H9 (cell line): ENCODE results near the gene LRRC14B. TPM values are rescaled to one million over a fixed set of nuclear protein-coding genes. Genes with fewer than 3 reads are reported as not detected.

Source experiments
- DNase-seq: peaks from one replicate; pipeline ENCODE4 v3.0.0-alpha.2; 2017
- H2AFZ ChIP-seq: one replicate; pipeline ENCODE4 v1.6.1; 2013; ENCODE audit warnings: mild to moderate bottlenecking, low read length, control low read depth, moderate library complexity
- H2AK5ac ChIP-seq: 2 replicates; pipeline ENCODE4 v1.6.1; 2013; ENCODE audit warnings: low read length, control low read depth, mixed read lengths; ENCODE audit not compliant: insufficient read length
- H2BK120ac ChIP-seq: one replicate; pipeline ENCODE4 v1.6.1; 2013; ENCODE audit warnings: low read depth, mild to moderate bottlenecking, low read length, control low read depth, inconsistent platforms; ENCODE audit not compliant: poor library complexity, severe bottlenecking
- H2BK12ac ChIP-seq: 2 replicates; pipeline ENCODE4 v1.6.1; 2013; ENCODE audit warnings: low read length, control low read depth, mixed read lengths, low read depth; ENCODE audit not compliant: insufficient read length
- H2BK15ac ChIP-seq: 2 replicates; pipeline ENCODE4 v1.6.1; 2013; ENCODE audit warnings: low read depth, low read length, control low read depth
- H2BK20ac ChIP-seq: one replicate; pipeline ENCODE4 v1.6.1; 2013; ENCODE audit warnings: low read depth, mild to moderate bottlenecking, low read length, control low read depth, inconsistent platforms; ENCODE audit not compliant: poor library complexity, severe bottlenecking
- H2BK5ac ChIP-seq: 2 replicates; pipeline ENCODE4 v1.6.1; 2013; ENCODE audit warnings: low read length, control low read depth, mixed read lengths; ENCODE audit not compliant: insufficient read length
- H3K14ac ChIP-seq: 2 replicates; pipeline ENCODE4 v1.6.1; 2013; ENCODE audit warnings: low read length, control low read depth; ENCODE audit not compliant: insufficient read depth
- H3K18ac ChIP-seq: 2 replicates; pipeline ENCODE4 v1.6.1; 2013; ENCODE audit warnings: low read depth, mild to moderate bottlenecking, mixed read lengths, low read length, control low read depth; ENCODE audit not compliant: insufficient read length
- H3K23ac ChIP-seq: 2 replicates; pipeline ENCODE4 v1.6.1; 2013; ENCODE audit warnings: low read length, control low read depth, mixed read lengths, low read depth; ENCODE audit not compliant: insufficient read length
- H3K23me2 ChIP-seq: 2 replicates; pipeline ENCODE4 v1.6.1; 2013; ENCODE audit warnings: low read depth, mild to moderate bottlenecking, mixed read lengths, low read length, control low read depth; ENCODE audit not compliant: insufficient read length, poor library complexity, severe bottlenecking
- H3K27ac ChIP-seq: 2 replicates; pipeline ENCODE4 v1.5.1; 2013; ENCODE audit warnings: low read length, control low read depth, mixed read lengths, low read depth; ENCODE audit not compliant: insufficient read length
- H3K27me3 ChIP-seq: 2 replicates; pipeline ENCODE4 v1.6.1; 2013; ENCODE audit warnings: low read length, control low read depth, inconsistent platforms; ENCODE audit not compliant: insufficient read depth
- H3K4ac ChIP-seq: 2 replicates; pipeline ENCODE4 v1.6.1; 2013; ENCODE audit warnings: low read depth, mild to moderate bottlenecking, control low read depth, inconsistent platforms, low read length, moderate library complexity
- H3K4me1 ChIP-seq: 2 replicates; pipeline ENCODE4 v1.6.1; 2013; ENCODE audit warnings: low read length, control low read depth, inconsistent platforms; ENCODE audit not compliant: insufficient read depth
- H3K4me2 ChIP-seq: 2 replicates; pipeline ENCODE4 v1.6.1; 2013; ENCODE audit warnings: low read length, control low read depth, mixed read lengths; ENCODE audit not compliant: insufficient read length, insufficient read depth
- H3K56ac ChIP-seq: 2 replicates; pipeline ENCODE4 v1.6.1; 2013; ENCODE audit warnings: low read depth, mild to moderate bottlenecking, mixed read lengths, low read length, control low read depth; ENCODE audit not compliant: insufficient read length
- H3K79me1 ChIP-seq: 2 replicates; pipeline ENCODE4 v1.6.1; 2013; ENCODE audit warnings: low read depth, mild to moderate bottlenecking, moderate library complexity, low read length, control low read depth, inconsistent platforms; ENCODE audit not compliant: insufficient read depth, poor library complexity, severe bottlenecking
- H3K79me2 ChIP-seq: 2 replicates; pipeline ENCODE4 v1.6.1; 2013; ENCODE audit warnings: low read length, control low read depth, inconsistent platforms; ENCODE audit not compliant: insufficient read depth
- H3K9ac ChIP-seq: 2 replicates; pipeline ENCODE4 v1.6.1; 2013; ENCODE audit warnings: low read length, control low read depth, mixed read lengths; ENCODE audit not compliant: insufficient read length; ENCODE audit errors: extremely low read depth
- H3K9me3 ChIP-seq: one replicate; pipeline ENCODE4 v1.6.1; 2013; ENCODE audit warnings: low read depth, low read length, inconsistent platforms; ENCODE audit not compliant: control insufficient read depth
- H3T11ph ChIP-seq: one replicate; pipeline ENCODE4 v1.6.1; 2013; ENCODE audit warnings: mild to moderate bottlenecking, low read length, control low read depth, inconsistent platforms
- H4K20me1 ChIP-seq: one replicate; pipeline ENCODE4 v1.6.1; 2013; ENCODE audit not compliant: control insufficient read depth, insufficient read length, insufficient read depth
- H4K5ac ChIP-seq: 2 replicates; pipeline ENCODE4 v1.6.1; 2013; ENCODE audit warnings: low read depth, mild to moderate bottlenecking, mixed read lengths, low read length, control low read depth; ENCODE audit not compliant: insufficient read length
- H4K8ac ChIP-seq: replicated peaks from 2 replicates; pipeline ENCODE4 v1.6.1; 2013; ENCODE audit warnings: low read length, control low read depth, mixed read lengths, low read depth; ENCODE audit not compliant: insufficient read length
- H4K91ac ChIP-seq: 2 replicates; pipeline ENCODE4 v1.6.1; 2013; ENCODE audit warnings: low read depth, mild to moderate bottlenecking, moderate library complexity, mixed read lengths, low read length, control low read depth; ENCODE audit not compliant: insufficient read length
- H3K27ac Mint-ChIP-seq, 3 experiments: 2 replicates in 2 of 3; 3 replicates in 1 of 3; pipeline ENCODE4 v1.8.0; 2020 to 2021; ENCODE audit warnings: mixed read lengths in 3 of 3, mild to moderate bottlenecking in 1 of 3, moderate library complexity in 1 of 3
- H3K27me3 Mint-ChIP-seq: 2 replicates; pipeline ENCODE4 v1.8.0; 2021; ENCODE audit warnings: low read depth, mild to moderate bottlenecking, moderate library complexity, mixed read lengths
- H3K36me3 Mint-ChIP-seq, 3 experiments: 2 replicates in 2 of 3; 3 replicates in 1 of 3; pipeline ENCODE4 v1.8.0; 2020 to 2021; ENCODE audit warnings: low read depth in 3 of 3, mixed read lengths in 3 of 3; ENCODE audit not compliant: insufficient read depth in 1 of 3
- H3K4me1 Mint-ChIP-seq, 2 experiments: 2 replicates each; pipeline ENCODE4 v1.8.0; 2020; ENCODE audit warnings: mixed read lengths in 2 of 2
- H3K4me3 Mint-ChIP-seq, 2 experiments: 2 replicates in 1 of 2; 3 replicates in 1 of 2; pipeline ENCODE4 v1.8.0; 2020 to 2021; ENCODE audit warnings: mild to moderate bottlenecking in 2 of 2, mixed read lengths in 2 of 2, moderate library complexity in 1 of 2
- H3K9me3 Mint-ChIP-seq, 2 experiments: 2 replicates in 1 of 2; 3 replicates in 1 of 2; pipeline ENCODE4 v1.8.0; 2020; ENCODE audit warnings: mild to moderate bottlenecking in 2 of 2, mixed read lengths in 2 of 2, moderate library complexity in 1 of 2
- WGBS: extraction: QIAGEN DNeasy Blood & Tissue Kit; methylation state at CpG from one replicate; pipeline ENCODE4 v1.1.7; 2013; ENCODE audit warnings: missing lambda C conversion rate, low lambda C conversion rate, mixed read lengths; ENCODE audit not compliant: insufficient read length; ENCODE audit errors: extremely low coverage; 5-methylcytosine and 5-hydroxymethylcytosine counted together
- total RNA-seq: library from RNA; stranded (reverse); gene quantifications from 2 replicates; pipeline ENCODE4 v1.2.1, GENCODE V29; 2021
- TF ChIP-seq, protein P1 (sequence below): fragments of 200-600 bp; sonication (generic); conservative IDR thresholded peaks from 3 replicates; pipeline ENCODE4 v1.8.0; 2021; ENCODE audit warnings: antibody characterized with exemption, mild to moderate bottlenecking

LRRC14B gene
- total RNA-seq, 1 experiment from 2014 or later, result not detected

DNA sequence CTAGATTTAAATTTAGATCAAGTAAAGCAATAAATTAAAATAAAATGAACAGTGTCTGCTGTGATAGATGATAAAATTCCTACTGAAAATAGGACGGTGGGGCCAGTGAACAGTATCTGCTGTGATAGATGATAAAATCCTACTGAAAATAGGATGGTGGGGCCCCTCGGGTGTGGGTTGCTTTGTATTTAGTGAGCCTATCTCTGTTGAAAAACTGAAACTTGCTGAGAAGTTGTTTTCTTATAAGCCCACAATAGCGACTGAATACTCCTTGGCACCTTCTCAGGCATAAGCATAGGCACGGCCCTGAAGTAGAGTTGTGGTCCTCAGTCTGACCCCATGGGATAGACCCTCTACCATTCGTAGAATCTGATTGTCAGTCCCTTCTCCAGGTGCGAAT lies 32.5 kb downstream of the LRRC14B start:
- TF ChIP-seq, protein P1, sequence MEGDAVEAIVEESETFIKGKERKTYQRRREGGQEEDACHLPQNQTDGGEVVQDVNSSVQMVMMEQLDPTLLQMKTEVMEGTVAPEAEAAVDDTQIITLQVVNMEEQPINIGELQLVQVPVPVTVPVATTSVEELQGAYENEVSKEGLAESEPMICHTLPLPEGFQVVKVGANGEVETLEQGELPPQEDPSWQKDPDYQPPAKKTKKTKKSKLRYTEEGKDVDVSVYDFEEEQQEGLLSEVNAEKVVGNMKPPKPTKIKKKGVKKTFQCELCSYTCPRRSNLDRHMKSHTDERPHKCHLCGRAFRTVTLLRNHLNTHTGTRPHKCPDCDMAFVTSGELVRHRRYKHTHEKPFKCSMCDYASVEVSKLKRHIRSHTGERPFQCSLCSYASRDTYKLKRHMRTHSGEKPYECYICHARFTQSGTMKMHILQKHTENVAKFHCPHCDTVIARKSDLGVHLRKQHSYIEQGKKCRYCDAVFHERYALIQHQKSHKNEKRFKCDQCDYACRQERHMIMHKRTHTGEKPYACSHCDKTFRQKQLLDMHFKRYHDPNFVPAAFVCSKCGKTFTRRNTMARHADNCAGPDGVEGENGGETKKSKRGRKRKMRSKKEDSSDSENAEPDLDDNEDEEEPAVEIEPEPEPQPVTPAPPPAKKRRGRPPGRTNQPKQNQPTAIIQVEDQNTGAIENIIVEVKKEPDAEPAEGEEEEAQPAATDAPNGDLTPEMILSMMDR, result no peak
- no peak overlapping the region for H3K27ac Mint-ChIP-seq
- no peak overlapping the region for H2BK20ac ChIP-seq
- H3K18ac ChIP-seq, result no peak overlapping the region
- 0 out of 2 replicates have a peak, but pooled peaks cover 2% of the 10 kb centered on the region for H3K4me1 ChIP-seq
- no peak overlapping the region for H3K14ac ChIP-seq
- no peak overlapping the region for H2AFZ ChIP-seq
- WGBS, result no CpG with 5 or more reads among the region's 6 CpGs
- H3K9me3 Mint-ChIP-seq, result no peaks in the 10 kb centered on the region
- no peak overlapping the region for H4K91ac ChIP-seq
- no peak overlapping the region for H2BK15ac ChIP-seq
- no peak overlapping the region for H3K27ac ChIP-seq
- H3K27me3 Mint-ChIP-seq, result no peaks in the 10 kb centered on the region; the same call in 1 of the 2 replicates
- no peak overlapping the region for H2BK5ac ChIP-seq
- no peak overlapping the region for H3K4ac ChIP-seq
- no peak overlapping the region for H4K8ac ChIP-seq
- H3K36me3 Mint-ChIP-seq, result peaks cover 34 to 48% (median 42%) of the 10 kb centered on the region in 3 experiments
- H4K20me1 ChIP-seq, result no peaks in the 10 kb centered on the region
- peaks cover 23% of the 10 kb centered on the region in 2 experiments for H3K4me1 Mint-ChIP-seq
- no peak overlapping the region for H3K56ac ChIP-seq
- H3K79me1 ChIP-seq, result peaks cover 2% of the 10 kb centered on the region
- peaks cover 10% of the 10 kb centered on the region; the same call in 1 of the 2 replicates for H3K79me2 ChIP-seq
- H3T11ph ChIP-seq, result no peak overlapping the region
- H2BK12ac ChIP-seq, result no peak overlapping the region
- H3K27me3 ChIP-seq, result no peaks in the 10 kb centered on the region
- no peak overlapping the region for H3K9ac ChIP-seq
- H2BK120ac ChIP-seq, result no peak overlapping the region
- no peak overlapping the region for H2AK5ac ChIP-seq
- H3K23ac ChIP-seq, result no peak overlapping the region
- no peak overlapping the region for H4K5ac ChIP-seq
- no peak for DNase-seq
- H3K23me2 ChIP-seq, result no peaks in the 10 kb centered on the region
- H3K4me2 ChIP-seq, result no peak overlapping the region
- no peaks in the 10 kb centered on the region for H3K9me3 ChIP-seq
- no peak overlapping the region for H3K4me3 Mint-ChIP-seq
